Suprapubic skin (tissue), 4 donors: ENCODE measurements around the gene ZNF716. TPM values are rescaled to one million over a fixed set of nuclear protein-coding genes. Genes with fewer than 3 reads are reported as not detected.

Experiments used
- DNase-seq, 2 donors: peaks; one replicate each; pipeline ENCODE4 v3.0.0-alpha.2; 2019; ENCODE audit warnings: low spot score in 2 of 2
- H3K27ac ChIP-seq: fragments of 200-600 bp; sonication (generic); one replicate; pipeline ENCODE4 v1.5.1; 2019
- H3K27me3 ChIP-seq: fragments of 200-600 bp; sonication (generic); one replicate; pipeline ENCODE4 v1.5.1; 2019
- H3K36me3 ChIP-seq: fragments of 200-600 bp; sonication (generic); one replicate; pipeline ENCODE4 v1.5.1; 2019
- H3K4me1 ChIP-seq: fragments of 200-600 bp; sonication (generic); one replicate; pipeline ENCODE4 v1.5.1; 2019
- H3K4me3 ChIP-seq: fragments of 200-600 bp; sonication (generic); one replicate; pipeline ENCODE4 v1.5.1; 2019; ENCODE audit warnings: mild to moderate bottlenecking
- H3K9me3 ChIP-seq: fragments of 200-600 bp; sonication (generic); one replicate; pipeline ENCODE4 v1.5.1; 2019
- CTCF ChIP-seq, 2 donors: fragments of 200-600 bp in 1 of 2; fragments of 450-650 bp in 1 of 2; sonication (generic) in 1 of 2; IDR thresholded peaks; one replicate each; pipeline ENCODE4 v1.5.1; 2016 to 2019; ENCODE audit warnings: antibody characterized with exemption in 2 of 2, mild to moderate bottlenecking in 1 of 2, moderate library complexity in 1 of 2
- EP300 ChIP-seq: sonication (generic); formaldehyde crosslinking; IDR thresholded peaks from one replicate; pipeline ENCODE4 v1.6.1; 2017; ENCODE audit warnings: antibody characterized with exemption
- POLR2A ChIP-seq, 2 donors: fragments of 450-650 bp; IDR thresholded peaks; one replicate each; pipeline ENCODE4 v1.6.1; 2017; ENCODE audit warnings: antibody characterized with exemption in 2 of 2, mild to moderate bottlenecking in 2 of 2, moderate library complexity in 2 of 2
- POLR2AphosphoS5 ChIP-seq, 3 donors: sonication (generic); formaldehyde crosslinking; IDR thresholded peaks; one replicate each; pipeline ENCODE4 v1.6.1; 2017; ENCODE audit warnings: antibody characterized with exemption in 3 of 3
- WGBS: methylation state at CpG from one replicate; pipeline ENCODE4 v1.1.5; 2018; 5-methylcytosine and 5-hydroxymethylcytosine counted together
- total RNA-seq, 4 donors: library from RNA; depleted of rRNA; stranded (reverse); fragments of >200 nt; gene quantifications; one replicate each; pipeline ENCODE4 v1.1.0, GENCODE V29; 2016

ZNF716 gene
- total RNA-seq, 4 donors from 2014 or later = not detected

GRCh38 chr7:57414852-57415251 lies 35.1 kb upstream of the ZNF716 start:
- TF ChIP-seq POLR2A (IDR thresholded peaks at IDR 0.05) (no peak), EP300 (no peak), POLR2AphosphoS5 (IDR thresholded peaks at IDR 0.05) (no peak), CTCF (IDR thresholded peaks at IDR 0.05) (no peak)
- Histone ChIP-seq H3K36me3 (no peaks in the 10 kb centered on the region), H3K4me1 (no peaks in the 10 kb centered on the region), H3K27me3 (no peaks in the 10 kb centered on the region), H3K9me3 (peaks cover 31% of the 10 kb centered on the region), H3K4me3 (no peak overlapping the region), H3K27ac (no peak overlapping the region)
- WGBS = no CpG with 5 or more reads among the region's 1 CpG
- DNase-seq = no peak

GRCh38 chr7:57415326-57415725 lies 34.7 kb upstream of the ZNF716 start:
- TF ChIP-seq EP300 (no peak), POLR2AphosphoS5 (IDR thresholded peaks at IDR 0.05) (no peak), POLR2A (IDR thresholded peaks at IDR 0.05) (no peak), CTCF (IDR thresholded peaks at IDR 0.05) (no peak)
- DNase-seq = no peak
- no peaks in the 10 kb centered on the region for H3K4me1 ChIP-seq
- no peaks in the 10 kb centered on the region for H3K27me3 ChIP-seq
- H3K27ac ChIP-seq = no peak overlapping the region
- no peaks in the 10 kb centered on the region for H3K36me3 ChIP-seq
- 67% methylated on average over 3 of the region's 5 CpGs for whole genome bisulfite sequencing
- no peak overlapping the region for H3K4me3 ChIP-seq
- H3K9me3 ChIP-seq = peaks cover 31% of the 10 kb centered on the region

- WGBS = 72% methylated on average over 9 of the region's 9 CpGs
- Histone ChIP-seq H3K4me1 (no peaks in the 10 kb centered on the region), H3K27me3 (no peaks in the 10 kb centered on the region)
These were observed 34.2 kb upstream of the ZNF716 start for GRCh38 chr7:57415730-57416129.

GRCh38 chr7:57416601-57417358 lies 33.2 kb upstream of the ZNF716 start:
- Histone ChIP-seq H3K9me3 (peaks cover 26% of the 10 kb centered on the region), H3K36me3 (no peaks in the 10 kb centered on the region)
- DNase-seq = no peak

More at GRCh38 chr7:57415730-57416129, 34.2 kb upstream of the ZNF716 start:
- no peaks in the 10 kb centered on the region for H3K36me3 ChIP-seq
- DNase-seq = no peak
- peaks cover 31% of the 10 kb centered on the region for H3K9me3 ChIP-seq
- no peak overlapping the region for H3K4me3 ChIP-seq
- TF ChIP-seq CTCF (IDR thresholded peaks at IDR 0.05) (no peak), EP300 (no peak), POLR2AphosphoS5 (IDR thresholded peaks at IDR 0.05) (no peak), POLR2A (IDR thresholded peaks at IDR 0.05) (no peak)
- no peak overlapping the region for H3K27ac ChIP-seq

More at GRCh38 chr7:57416601-57417358, 33.2 kb upstream of the ZNF716 start:
- H3K4me3 ChIP-seq = no peak overlapping the region
- H3K27me3 ChIP-seq = no peaks in the 10 kb centered on the region
- WGBS = 80% methylated on average over 1 of the region's 8 CpGs
- no peak overlapping the region for H3K27ac ChIP-seq
- H3K4me1 ChIP-seq = no peaks in the 10 kb centered on the region
- TF ChIP-seq POLR2AphosphoS5 (IDR thresholded peaks at IDR 0.05) (no peak), POLR2A (IDR thresholded peaks at IDR 0.05) (no peak), CTCF (IDR thresholded peaks at IDR 0.05) (no peak), EP300 (no peak)
